ENCODE results near the gene PTH2.

Gene PTH2

GRCh38 chr19:49431330-49431749 is 8.1 kb upstream of the PTH2 start:
- no peak for DNase-seq (ENCODE audit: low spot score)
- in situ Hi-C loops (cut with MboI; ENCODE audit: low pct_unique_long_range_greater_than_20kb, low sequenced_read_pairs, unreplicated experiment): no loop called here
- no peak for TF ChIP-seq CTCF (IDR thresholded peaks at IDR 0.05; ENCODE audit: extremely low read depth, insufficient read depth, missing control alignments)

GRCh38 chr19:49430678-49431329 is 7.6 kb upstream of the PTH2 start:
- peak; percentile 68 for DNase-seq (ENCODE audit: low spot score)
- in situ Hi-C loops (cut with MboI; ENCODE audit: low pct_unique_long_range_greater_than_20kb, low sequenced_read_pairs, unreplicated experiment): no loop called here
- peak; percentile 59 for TF ChIP-seq CTCF (IDR thresholded peaks at IDR 0.05; ENCODE audit: extremely low read depth, insufficient read depth, missing control alignments)

- DNase-seq (ENCODE audit: low spot score): no peak
- in situ Hi-C loops (cut with MboI; ENCODE audit: low pct_unique_long_range_greater_than_20kb, low sequenced_read_pairs, unreplicated experiment): no loop called here
- TF ChIP-seq CTCF (IDR thresholded peaks at IDR 0.05; ENCODE audit: extremely low read depth, insufficient read depth, missing control alignments): no peak
Measured at GRCh38 chr19:49430172-49430677, 7.0 kb upstream of the PTH2 start.

GRCh38 chr19:49428547-49429451 is 5.6 kb upstream of the PTH2 start:
- no peak for DNase-seq (ENCODE audit: low spot score)
- no peak for TF ChIP-seq CTCF (IDR thresholded peaks at IDR 0.05; ENCODE audit: extremely low read depth, insufficient read depth, missing control alignments)
- in situ Hi-C loops (cut with MboI; ENCODE audit: low pct_unique_long_range_greater_than_20kb, low sequenced_read_pairs, unreplicated experiment): no loop called here

- TF ChIP-seq CTCF (IDR thresholded peaks at IDR 0.05; ENCODE audit: extremely low read depth, insufficient read depth, missing control alignments): no peak
- DNase-seq (ENCODE audit: low spot score): peak; percentile 74
- in situ Hi-C loops (cut with MboI; ENCODE audit: low pct_unique_long_range_greater_than_20kb, low sequenced_read_pairs, unreplicated experiment): no loop called here
Measured at GRCh38 chr19:49427855-49428546, 4.8 kb upstream of the PTH2 start.

- no peak for DNase-seq (ENCODE audit: low spot score)
- in situ Hi-C loops (cut with MboI; ENCODE audit: low pct_unique_long_range_greater_than_20kb, low sequenced_read_pairs, unreplicated experiment): no loop called here
- TF ChIP-seq CTCF (IDR thresholded peaks at IDR 0.05; ENCODE audit: extremely low read depth, insufficient read depth, missing control alignments): no peak
Measured at GRCh38 chr19:49427339-49427738, 4.1 kb upstream of the PTH2 start.

All from GM13977 (cell line).